ENCODE data around the gene ZNF318.

GRCh38 chr6:43367245-43367984 lies 2.0 kb downstream of the ZNF318 start:
- no peak for TF ChIP-seq FOXK2 (IDR thresholded peaks at IDR 0.05)
- TF ChIP-seq SP1 (IDR thresholded peaks at IDR 0.05), result no peak
- no peak for TF ChIP-seq L3MBTL2 (conservative IDR thresholded peaks at IDR 0.05)
- TF ChIP-seq FOXM1 (IDR thresholded peaks at IDR 0.05; ENCODE audit: borderline replicate concordance), result no peak
- TF ChIP-seq NFRKB (IDR thresholded peaks at IDR 0.05), result no peak
- TF ChIP-seq BHLHE40 (IDR thresholded peaks at IDR 0.05; ENCODE audit: borderline replicate concordance), result no peak
- no peak for TF ChIP-seq SUZ12 (IDR thresholded peaks at IDR 0.05)
- no peak for TF ChIP-seq FOXA1 (IDR thresholded peaks at IDR 0.05)
- no peak for TF ChIP-seq ZNF384 (IDR thresholded peaks at IDR 0.05)

All from HEK293T (cell line).